MM.1S (cell line): ENCODE measurements around the gene GNG5.

ENCODE experiments used
- DNase-seq: peaks from one replicate; pipeline ENCODE4 v3.0.0-alpha.2; 2015
- H2AFZ ChIP-seq: fragments of 300-600 bp; sonication (generic); 2 replicates; pipeline ENCODE4 v1.6.0; 2016; ENCODE audit warnings: antibody characterized with exemption, low read length
- H3F3A ChIP-seq: fragments of 300-600 bp; sonication (generic); 2 replicates; pipeline ENCODE4 v1.6.1; 2016; ENCODE audit warnings: mild to moderate bottlenecking, antibody characterized with exemption, low read length, moderate library complexity, mixed read lengths; ENCODE audit not compliant: insufficient read depth
- H3K27ac ChIP-seq: fragments of 300-600 bp; sonication (generic); 2 replicates; pipeline ENCODE4 v1.5.1; 2016; ENCODE audit warnings: mild to moderate bottlenecking, low read length
- H3K27me3 ChIP-seq: fragments of 300-600 bp; sonication (generic); replicated peaks from 2 replicates; pipeline ENCODE4 v1.6.0; 2016; ENCODE audit warnings: low read length; ENCODE audit not compliant: insufficient read depth
- H3K36me3 ChIP-seq: fragments of 300-600 bp; sonication (generic); replicated peaks from 2 replicates; pipeline ENCODE4 v1.6.1; 2016; ENCODE audit warnings: mild to moderate bottlenecking, low read length, mixed read lengths; ENCODE audit not compliant: insufficient read depth
- H3K4me1 ChIP-seq: fragments of 300-600 bp; sonication (generic); 2 replicates; pipeline ENCODE4 v1.6.1; 2016; ENCODE audit warnings: low read length, mixed read lengths
- H3K4me2 ChIP-seq: fragments of 300-600 bp; sonication (generic); 2 replicates; pipeline ENCODE4 v1.6.0; 2016; ENCODE audit warnings: low read depth, low read length
- H3K4me3 ChIP-seq: fragments of 300-600 bp; sonication (generic); 2 replicates; pipeline ENCODE4 v1.5.1; 2016; ENCODE audit warnings: low read length, mixed read lengths
- H3K79me2 ChIP-seq: fragments of 300-600 bp; sonication (generic); 2 replicates; pipeline ENCODE4 v1.6.1; 2016; ENCODE audit warnings: mixed run types, low read length, mixed read lengths
- H3K9ac ChIP-seq: fragments of 300-600 bp; sonication (generic); 2 replicates; pipeline ENCODE4 v1.6.1; 2016; ENCODE audit warnings: low read length, mixed read lengths
- H3K9me2 ChIP-seq: fragments of 300-600 bp; sonication (generic); replicated peaks from 2 replicates; pipeline ENCODE4 v1.6.1; 2016; ENCODE audit warnings: mild to moderate bottlenecking, low read length, mixed read lengths; ENCODE audit not compliant: insufficient read depth
- H3K9me3 ChIP-seq: fragments of 300-600 bp; sonication (generic); replicated peaks from 2 replicates; pipeline ENCODE4 v1.6.1; 2016; ENCODE audit warnings: mild to moderate bottlenecking, low read length, mixed read lengths; ENCODE audit not compliant: insufficient read depth
- H4K20me1 ChIP-seq: fragments of 300-600 bp; sonication (generic); 2 replicates; pipeline ENCODE4 v1.6.1; 2016; ENCODE audit warnings: mild to moderate bottlenecking, low read length, moderate library complexity, mixed read lengths; ENCODE audit not compliant: insufficient read depth
- CTCF ChIP-seq: fragments of 300-600 bp; sonication (generic); IDR thresholded peaks from 2 replicates; pipeline ENCODE4 v1.5.1; 2016; ENCODE audit warnings: antibody characterized with exemption, low read length, mixed read lengths
- EZH2 ChIP-seq: fragments of 300-600 bp; sonication (generic); optimal IDR thresholded peaks from 2 replicates; pipeline ENCODE3; 2017; ENCODE audit warnings: low read depth, mild to moderate bottlenecking, antibody characterized with exemption, low read length, mixed read lengths
- EZH2phosphoT487 ChIP-seq: fragments of 300-600 bp; sonication (generic); IDR thresholded peaks from 2 replicates; pipeline ENCODE4 v1.6.1; 2018; ENCODE audit warnings: antibody characterized with exemption, low read length

Gene GNG5

GRCh38 chr1:84497631-84498275 lies 8.6 kb downstream of the GNG5 start:
- Histone ChIP-seq H3K9ac (no peak overlapping the region), H3F3A (no peaks in the 10 kb centered on the region), H3K27ac (no peak overlapping the region), H3K79me2 (peaks cover 32% of the 10 kb centered on the region), H3K4me2 (no peak overlapping the region), H2AFZ (no peak overlapping the region), H3K27me3 (no peaks in the 10 kb centered on the region), H4K20me1 (no peaks in the 10 kb centered on the region), H3K4me1 (no peaks in the 10 kb centered on the region), H3K4me3 (no peak overlapping the region), H3K9me2 (no peaks in the 10 kb centered on the region), H3K36me3 (no peaks in the 10 kb centered on the region), H3K9me3 (no peaks in the 10 kb centered on the region)
- DNase-seq = no peak
- TF ChIP-seq EZH2 = no peak
- no peak for TF ChIP-seq EZH2phosphoT487
- TF ChIP-seq CTCF = no peak

- Histone ChIP-seq H3K27ac (no peak overlapping the region), H3K36me3 (no peaks in the 10 kb centered on the region), H3K9me3 (no peaks in the 10 kb centered on the region), H3K4me3 (no peak overlapping the region), H3K9me2 (no peaks in the 10 kb centered on the region), H4K20me1 (no peaks in the 10 kb centered on the region), H3K27me3 (no peaks in the 10 kb centered on the region), H3F3A (no peaks in the 10 kb centered on the region), H3K79me2 (peaks cover 19% of the 10 kb centered on the region), H2AFZ (no peak overlapping the region), H3K9ac (no peak overlapping the region), H3K4me1 (no peaks in the 10 kb centered on the region), H3K4me2 (no peak overlapping the region)
- no peak for TF ChIP-seq CTCF
- no peak for TF ChIP-seq EZH2
- TF ChIP-seq EZH2phosphoT487 = no peak
- no peak for DNase-seq
Observed at GRCh38 chr1:84496498-84496897, 9.9 kb downstream of the GNG5 start.

GRCh38 chr1:84493747-84494146 lies 12.6 kb downstream of the GNG5 start:
- H3K4me2 ChIP-seq = no peak overlapping the region
- H3K9me2 ChIP-seq = no peaks in the 10 kb centered on the region
- no peaks in the 10 kb centered on the region for H3K9me3 ChIP-seq
- TF ChIP-seq EZH2phosphoT487 (no peak), EZH2 (no peak), CTCF (no peak)
- no peaks in the 10 kb centered on the region; the same call in 1 of the 2 replicates for H3K79me2 ChIP-seq
- no peak overlapping the region for H3K27ac ChIP-seq
- no peaks in the 10 kb centered on the region for H3K27me3 ChIP-seq
- H3F3A ChIP-seq = no peaks in the 10 kb centered on the region
- no peak overlapping the region for H3K4me3 ChIP-seq
- no peak overlapping the region for H3K9ac ChIP-seq
- H2AFZ ChIP-seq = no peak overlapping the region
- no peaks in the 10 kb centered on the region for H3K4me1 ChIP-seq
- H4K20me1 ChIP-seq = no peaks in the 10 kb centered on the region
- no peak for DNase-seq
- H3K36me3 ChIP-seq = no peaks in the 10 kb centered on the region; the same call in 1 of the 2 replicates
